Activated CD4-positive, alpha-beta T cell treated with anti-CD3 and anti-CD28 coated beads, Interleukin-2, amount 10 ng/mL, durations not matched to agents 7 days and 5 days (primary cell): ENCODE data around the gene NBR1. TPM values are rescaled to one million over a fixed set of nuclear protein-coding genes. Genes with fewer than 3 reads are reported as not detected.
"Not testable (repeated sequence)": the region's sequence is repeated elsewhere in the genome, so short reads cannot be mapped to it uniquely, and the experiment has no call there.

Experiments
- CTCF ChIA-PET: fragments of 350-600 bp; sonication (Branson Sonifier 250); formaldehyde crosslinking; loops from one replicate; lab custom pipeline; 2021; ENCODE audit warnings: antibody characterized with exemption; lab: Charles Lee
- POLR2A ChIA-PET: fragments of 350-600 bp; sonication (Branson Sonifier 250); formaldehyde crosslinking; loops from one replicate; lab custom pipeline; 2021; ENCODE audit warnings: antibody characterized with exemption; lab: Charles Lee
- DNase-seq: peaks from one replicate; pipeline ENCODE4 v3.0.0-alpha.2; 2020
- H3K27ac Mint-ChIP-seq: one replicate; pipeline ENCODE4 v1.8.0; 2021; ENCODE audit warnings: mild to moderate bottlenecking, moderate library complexity, mixed read lengths
- H3K27me3 Mint-ChIP-seq: one replicate; pipeline ENCODE4 v1.8.0; 2021; ENCODE audit warnings: mixed read lengths
- H3K36me3 Mint-ChIP-seq: one replicate; pipeline ENCODE4 v1.8.0; 2021; ENCODE audit warnings: low read depth, mixed read lengths
- H3K4me1 Mint-ChIP-seq: one replicate; pipeline ENCODE4 v1.8.0; 2021; ENCODE audit warnings: mixed read lengths
- H3K4me3 Mint-ChIP-seq: one replicate; pipeline ENCODE4 v1.8.0; 2021; ENCODE audit warnings: mild to moderate bottlenecking, moderate library complexity, mixed read lengths
- H3K9me3 Mint-ChIP-seq: one replicate; pipeline ENCODE4 v1.8.0; 2021; ENCODE audit warnings: mixed read lengths
- total RNA-seq, 2 experiments: library from RNA; stranded (reverse); gene quantifications; one replicate each; pipeline ENCODE4 v1.2.3, GENCODE V29; 2021

The NBR1 gene
- total RNA-seq, 2 experiments from 2014 or later: 53.9 to 54.3 TPM

- DNase-seq: no peak
- Mint-ChIP-seq H3K4me1 (peaks cover 28% of the 10 kb centered on the region), H3K9me3 (no peaks in the 10 kb centered on the region), H3K36me3 (peaks cover 18% of the 10 kb centered on the region), H3K27me3 (no peaks in the 10 kb centered on the region), H3K4me3 (no peak overlapping the region), H3K27ac (peak overlapping the region; percentile 2)
- ChIA-PET POLR2A (no interaction called here), CTCF (interaction anchor here (0.6 to 1.2 kb wide), 3 partner anchors 25 to 223 kb away, joined by 3 to 4 read pairs (median 4); no protein-coding TSS in a partner anchor)
Observed at GRCh38 chr17:43219746-43220380, 48.8 kb downstream of the NBR1 start.

GRCh38 chr17:43220511-43221125 lies 49.6 kb downstream of the NBR1 start:
- H3K9me3 Mint-ChIP-seq: no peaks in the 10 kb centered on the region
- H3K4me1 Mint-ChIP-seq: peaks cover 28% of the 10 kb centered on the region
- peaks cover 14% of the 10 kb centered on the region for H3K36me3 Mint-ChIP-seq
- H3K4me3 Mint-ChIP-seq: no peak overlapping the region
- H3K27ac Mint-ChIP-seq: no peak overlapping the region
- DNase-seq: no peak
- no peaks in the 10 kb centered on the region for H3K27me3 Mint-ChIP-seq
- ChIA-PET CTCF (no interaction called here), POLR2A (no interaction called here)

- peaks cover 8% of the 10 kb centered on the region for H3K4me1 Mint-ChIP-seq
- no peak overlapping the region for H3K27ac Mint-ChIP-seq
- no peak overlapping the region for H3K4me3 Mint-ChIP-seq
- DNase-seq: no peak
- ChIA-PET CTCF (interaction anchor here (1.1 to 1.2 kb wide), 2 partner anchors 8 to 12 kb away, joined by 3 to 4 read pairs; partner anchors contain the start of gene TMEM106A), POLR2A (no interaction called here)
- no peaks in the 10 kb centered on the region for H3K27me3 Mint-ChIP-seq
- no peaks in the 10 kb centered on the region for H3K9me3 Mint-ChIP-seq
- peaks cover 4% of the 10 kb centered on the region for H3K36me3 Mint-ChIP-seq
Observed at GRCh38 chr17:43224146-43224705, 53.2 kb downstream of the NBR1 start.

- no peak overlapping the region for H3K4me3 Mint-ChIP-seq
Observed at GRCh38 chr17:43226393-43226792, 55.4 kb downstream of the NBR1 start.

GRCh38 chr17:43228020-43228782 lies 57.2 kb downstream of the NBR1 start, which contains the start of gene CCDC200:
Gene CCDC200 (minus strand): TSS chr17:43228623. CDS start chr17:43228554, 69 bp downstream.
- H3K27me3 Mint-ChIP-seq, POLR2A ChIA-PET, H3K4me3 Mint-ChIP-seq, H3K9me3 Mint-ChIP-seq, H3K36me3 Mint-ChIP-seq, H3K27ac Mint-ChIP-seq, DNase-seq, H3K4me1 Mint-ChIP-seq, CTCF ChIA-PET: not testable (repeated sequence)

More at GRCh38 chr17:43226393-43226792, 55.4 kb downstream of the NBR1 start:
- Mint-ChIP-seq H3K9me3 (no peaks in the 10 kb centered on the region), H3K36me3 (peaks cover 2% of the 10 kb centered on the region), H3K27ac (no peak overlapping the region), H3K4me1 (peaks cover 6% of the 10 kb centered on the region), H3K27me3 (no peaks in the 10 kb centered on the region)
- ChIA-PET POLR2A (interaction anchor here (0.5 to 0.7 kb wide), 2 partner anchors 90 to 115 kb away, joined by 3 to 5 read pairs; no protein-coding TSS in a partner anchor), CTCF (interaction anchor here (0.9 to 1.6 kb wide), 4 partner anchors 9 to 258 kb away, joined by 3 to 7 read pairs (median 3); partner anchors contain the start of genes DHX8 and TMEM106A)
- no peak for DNase-seq

- H3K4me3 Mint-ChIP-seq, H3K9me3 Mint-ChIP-seq, H3K36me3 Mint-ChIP-seq, H3K27ac Mint-ChIP-seq, CTCF ChIA-PET, POLR2A ChIA-PET, DNase-seq, H3K4me1 Mint-ChIP-seq, H3K27me3 Mint-ChIP-seq: not testable (repeated sequence)
Observed at GRCh38 chr17:43231205-43232020, 60.4 kb downstream of the NBR1 start.

- H3K4me1 Mint-ChIP-seq, POLR2A ChIA-PET, H3K27me3 Mint-ChIP-seq, CTCF ChIA-PET, H3K36me3 Mint-ChIP-seq, H3K9me3 Mint-ChIP-seq, H3K27ac Mint-ChIP-seq, H3K4me3 Mint-ChIP-seq: not testable (repeated sequence)
- peak; percentile 43 for DNase-seq
Observed at GRCh38 chr17:43232021-43232699, 61.1 kb downstream of the NBR1 start.

GRCh38 chr17:43233263-43233662 lies 62.2 kb downstream of the NBR1 start:
- POLR2A ChIA-PET, H3K27me3 Mint-ChIP-seq, H3K9me3 Mint-ChIP-seq, DNase-seq, CTCF ChIA-PET, H3K4me1 Mint-ChIP-seq, H3K36me3 Mint-ChIP-seq: not testable (repeated sequence)
- H3K4me3 Mint-ChIP-seq: peak overlapping the region; percentile 36
- peak overlapping the region; percentile 68 for H3K27ac Mint-ChIP-seq

GRCh38 chr17:43233877-43234276 lies 62.9 kb downstream of the NBR1 start, which contains the start of gene RNU2-1:
Gene RNU2-1 (minus strand): TSS chr17:43233977.
- POLR2A ChIA-PET, DNase-seq: not testable (repeated sequence)
- H3K4me3 Mint-ChIP-seq: peak within 1 kb of the TSS; percentile 36

GRCh38 chr17:43239597-43239996 lies 68.6 kb downstream of the NBR1 start:
- H3K4me3 Mint-ChIP-seq, DNase-seq: not testable (repeated sequence)

More at GRCh38 chr17:43233877-43234276, 62.9 kb downstream of the NBR1 start, which contains the start of gene RNU2-1:
- H3K36me3 Mint-ChIP-seq, H3K4me1 Mint-ChIP-seq, CTCF ChIA-PET, H3K27me3 Mint-ChIP-seq, H3K9me3 Mint-ChIP-seq: not testable (repeated sequence)
- H3K27ac Mint-ChIP-seq: peak within 1 kb of the TSS; percentile 68

GRCh38 chr17:43240596-43241352 lies 69.8 kb downstream of the NBR1 start:
- H3K27ac Mint-ChIP-seq, H3K4me3 Mint-ChIP-seq, H3K36me3 Mint-ChIP-seq, DNase-seq, POLR2A ChIA-PET, CTCF ChIA-PET, H3K4me1 Mint-ChIP-seq, H3K27me3 Mint-ChIP-seq, H3K9me3 Mint-ChIP-seq: not testable (repeated sequence)

More at GRCh38 chr17:43239597-43239996, 68.6 kb downstream of the NBR1 start:
- H3K9me3 Mint-ChIP-seq, POLR2A ChIA-PET, H3K4me1 Mint-ChIP-seq, H3K27ac Mint-ChIP-seq, H3K36me3 Mint-ChIP-seq, CTCF ChIA-PET, H3K27me3 Mint-ChIP-seq: not testable (repeated sequence)
